Measurements from ENCODE around the gene ACAP2. TPM values are rescaled to one million over a fixed set of nuclear protein-coding genes. Genes with fewer than 3 reads are reported as not detected.

Gene ACAP2
- total RNA-seq, 1 donor from 2014 or later: 49.7 TPM

GRCh38 chr3:195425849-195426248 lies 17.0 kb downstream of the ACAP2 start:
- H3K27ac Mint-ChIP-seq: no peak overlapping the region
- H3K27me3 Mint-ChIP-seq (ENCODE audit: low read depth): no peaks in the 10 kb centered on the region
- peaks cover 11% of the 10 kb centered on the region for H3K4me1 Mint-ChIP-seq
- H3K9me3 Mint-ChIP-seq: peaks cover 9% of the 10 kb centered on the region
- H3K36me3 Mint-ChIP-seq: peaks cover 2% of the 10 kb centered on the region
- no peak overlapping the region for H3K4me3 Mint-ChIP-seq
- DNase-seq (ENCODE audit: low spot score in 2 of 2, unreplicated experiment in 2 of 2): no peak
- TF ChIP-seq CTCF (IDR thresholded peaks at IDR 0.05; ENCODE audit: unreplicated experiment): no peak

- Mint-ChIP-seq H3K4me1 (peaks cover 7% of the 10 kb centered on the region), H3K27ac (no peak overlapping the region), H3K9me3 (peaks cover 8% of the 10 kb centered on the region), H3K27me3 (ENCODE audit: low read depth) (no peaks in the 10 kb centered on the region), H3K4me3 (no peak overlapping the region), H3K36me3 (peaks cover 2% of the 10 kb centered on the region)
- no peak for DNase-seq (ENCODE audit: low spot score in 2 of 2, unreplicated experiment in 2 of 2)
- TF ChIP-seq CTCF (IDR thresholded peaks at IDR 0.05; ENCODE audit: unreplicated experiment): no peak
These were observed 19.0 kb downstream of the ACAP2 start for GRCh38 chr3:195423818-195424217.

GRCh38 chr3:195421400-195421799 lies 21.4 kb downstream of the ACAP2 start:
- TF ChIP-seq CTCF (IDR thresholded peaks at IDR 0.05; ENCODE audit: unreplicated experiment): no peak
- peaks cover 3% of the 10 kb centered on the region for H3K36me3 Mint-ChIP-seq
- H3K27me3 Mint-ChIP-seq (ENCODE audit: low read depth): no peaks in the 10 kb centered on the region
- peaks cover 7% of the 10 kb centered on the region for H3K4me1 Mint-ChIP-seq
- DNase-seq (ENCODE audit: low spot score in 2 of 2, unreplicated experiment in 2 of 2): no peak
- no peak overlapping the region for H3K4me3 Mint-ChIP-seq
- H3K27ac Mint-ChIP-seq: no peak overlapping the region
- H3K9me3 Mint-ChIP-seq: no peaks in the 10 kb centered on the region

GRCh38 chr3:195416795-195417194 lies 26.0 kb downstream of the ACAP2 start:
- Mint-ChIP-seq H3K4me3 (no peak overlapping the region), H3K4me1 (peaks cover 6% of the 10 kb centered on the region), H3K27ac (no peak overlapping the region), H3K36me3 (peaks cover 3% of the 10 kb centered on the region), H3K9me3 (no peaks in the 10 kb centered on the region), H3K27me3 (ENCODE audit: low read depth) (no peaks in the 10 kb centered on the region)
- DNase-seq (ENCODE audit: low spot score in 2 of 2, unreplicated experiment in 2 of 2): no peak
- TF ChIP-seq CTCF (IDR thresholded peaks at IDR 0.05; ENCODE audit: unreplicated experiment): no peak

GRCh38 chr3:195411836-195412235 lies 31.0 kb downstream of the ACAP2 start:
- Mint-ChIP-seq H3K9me3 (peaks cover 16% of the 10 kb centered on the region), H3K36me3 (peaks cover 29% of the 10 kb centered on the region), H3K4me3 (no peak overlapping the region), H3K4me1 (peaks cover 6% of the 10 kb centered on the region), H3K27ac (no peak overlapping the region), H3K27me3 (ENCODE audit: low read depth) (no peaks in the 10 kb centered on the region)
- TF ChIP-seq CTCF (IDR thresholded peaks at IDR 0.05; ENCODE audit: unreplicated experiment): no peak
- no peak for DNase-seq (ENCODE audit: low spot score in 2 of 2, unreplicated experiment in 2 of 2)

- H3K4me3 Mint-ChIP-seq: no peak overlapping the region
- TF ChIP-seq CTCF (IDR thresholded peaks at IDR 0.05; ENCODE audit: unreplicated experiment): no peak
- H3K36me3 Mint-ChIP-seq: peaks cover 38% of the 10 kb centered on the region
- peaks cover 23% of the 10 kb centered on the region for H3K9me3 Mint-ChIP-seq
- no peak overlapping the region for H3K27ac Mint-ChIP-seq
- DNase-seq (ENCODE audit: low spot score in 2 of 2, unreplicated experiment in 2 of 2): no peak
- H3K4me1 Mint-ChIP-seq: peaks cover 6% of the 10 kb centered on the region
- no peaks in the 10 kb centered on the region for H3K27me3 Mint-ChIP-seq (ENCODE audit: low read depth)
These were observed 32.3 kb downstream of the ACAP2 start for GRCh38 chr3:195410546-195410945.
